Neural cell (in vitro differentiated cells): ENCODE measurements around the gene NEDD4L.

ENCODE experiments used
- EP300 ChIP-seq: fragments of 450-650 bp; conservative IDR thresholded peaks from 2 replicates; pipeline ENCODE4 v1.6.1; 2014; ENCODE audit warnings: antibody characterized with exemption, mild to moderate bottlenecking, moderate library complexity; ENCODE audit not compliant: poor library complexity, severe bottlenecking
- EZH2 ChIP-seq: fragments of 200-600, 300-800 bp; shearing (Covaris generic), sonication (generic); IDR thresholded peaks from 2 replicates; pipeline ENCODE4 v1.6.1; 2014; ENCODE audit warnings: antibody characterized with exemption, low read length, borderline replicate concordance, mild to moderate bottlenecking; ENCODE audit not compliant: insufficient read depth, poor library complexity, severe bottlenecking
- MXI1 ChIP-seq: fragments of 450-650 bp; conservative IDR thresholded peaks from 2 replicates; pipeline ENCODE4 v1.6.1; 2014; ENCODE audit warnings: antibody characterized with exemption, mild to moderate bottlenecking; ENCODE audit not compliant: poor library complexity, severe bottlenecking
- POLR2AphosphoS5 ChIP-seq: IDR thresholded peaks from 2 replicates; pipeline ENCODE4 v1.6.1; 2012
- RAD21 ChIP-seq: fragments of 450-650 bp; conservative IDR thresholded peaks from 2 replicates; pipeline ENCODE4 v1.6.1; 2014; ENCODE audit warnings: antibody characterized with exemption, mild to moderate bottlenecking, moderate library complexity
- SMC3 ChIP-seq: fragments of 450-650 bp; conservative IDR thresholded peaks from 2 replicates; pipeline ENCODE4 v1.6.1; 2014; ENCODE audit warnings: antibody characterized with exemption, mild to moderate bottlenecking, moderate library complexity; ENCODE audit not compliant: poor library complexity
- TAF1 ChIP-seq: IDR thresholded peaks from 2 replicates; pipeline ENCODE4 v1.6.1; 2012; ENCODE audit warnings: low read depth
- TF ChIP-seq, protein P1 (sequence below): fragments of 450-650 bp; IDR thresholded peaks from 2 replicates; pipeline ENCODE4 v1.5.1; 2014; ENCODE audit warnings: antibody characterized with exemption, mild to moderate bottlenecking, moderate library complexity; ENCODE audit not compliant: poor library complexity, severe bottlenecking

DNA sequence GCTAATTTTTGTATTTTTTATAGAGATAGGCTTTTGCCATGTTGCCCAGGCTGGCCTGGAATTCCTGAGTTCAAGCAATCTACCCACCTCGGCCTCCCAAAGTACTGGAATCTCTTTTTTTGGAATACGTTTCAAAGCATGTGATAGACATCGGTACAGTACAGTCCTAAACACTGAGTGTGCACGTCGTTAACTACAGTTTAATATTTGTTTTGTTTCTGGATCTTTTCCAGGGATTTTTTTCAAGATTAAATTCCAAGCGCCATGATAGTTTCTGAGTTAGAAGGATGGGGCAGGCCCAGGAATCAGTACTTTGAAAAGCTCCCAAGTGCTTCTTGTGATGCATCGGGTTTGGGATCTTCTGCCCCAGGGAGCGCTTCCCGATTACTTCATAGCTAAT, 33.3 kb downstream of the NEDD4L start:
- TF ChIP-seq, protein P1, sequence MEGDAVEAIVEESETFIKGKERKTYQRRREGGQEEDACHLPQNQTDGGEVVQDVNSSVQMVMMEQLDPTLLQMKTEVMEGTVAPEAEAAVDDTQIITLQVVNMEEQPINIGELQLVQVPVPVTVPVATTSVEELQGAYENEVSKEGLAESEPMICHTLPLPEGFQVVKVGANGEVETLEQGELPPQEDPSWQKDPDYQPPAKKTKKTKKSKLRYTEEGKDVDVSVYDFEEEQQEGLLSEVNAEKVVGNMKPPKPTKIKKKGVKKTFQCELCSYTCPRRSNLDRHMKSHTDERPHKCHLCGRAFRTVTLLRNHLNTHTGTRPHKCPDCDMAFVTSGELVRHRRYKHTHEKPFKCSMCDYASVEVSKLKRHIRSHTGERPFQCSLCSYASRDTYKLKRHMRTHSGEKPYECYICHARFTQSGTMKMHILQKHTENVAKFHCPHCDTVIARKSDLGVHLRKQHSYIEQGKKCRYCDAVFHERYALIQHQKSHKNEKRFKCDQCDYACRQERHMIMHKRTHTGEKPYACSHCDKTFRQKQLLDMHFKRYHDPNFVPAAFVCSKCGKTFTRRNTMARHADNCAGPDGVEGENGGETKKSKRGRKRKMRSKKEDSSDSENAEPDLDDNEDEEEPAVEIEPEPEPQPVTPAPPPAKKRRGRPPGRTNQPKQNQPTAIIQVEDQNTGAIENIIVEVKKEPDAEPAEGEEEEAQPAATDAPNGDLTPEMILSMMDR: no peak
- TF ChIP-seq SMC3 (no peak), MXI1 (no peak), POLR2AphosphoS5 (no peak), EZH2 (no peak), EP300 (no peak), RAD21 (no peak), TAF1 (no peak)
